Keratinocyte (primary cell): ENCODE results near the gene INPP5A. TPM values are rescaled to one million over a fixed set of nuclear protein-coding genes. Genes with fewer than 3 reads are reported as not detected.
"Not testable (repeated sequence)": the region's sequence is repeated elsewhere in the genome, so short reads cannot be mapped to it uniquely, and the experiment has no call there.

ENCODE experiments used
- DNase-seq: peaks from one replicate; pipeline ENCODE4 v3.0.0-alpha.2; 2011; ENCODE audit warnings: low read depth, missing footprints, low spot score
- FAIRE-seq: peaks from 2 replicates; lab custom pipeline; 2011; peaks lifted over from hg19 to GRCh38; lab: Jason Lieb, UNC
- H2AFZ ChIP-seq: 2 replicates; pipeline ENCODE4 v1.6.0; 2012; ENCODE audit warnings: low read length, control low read depth, inconsistent platforms; ENCODE audit not compliant: control insufficient read depth
- H3K27ac ChIP-seq: 2 replicates; pipeline ENCODE4 v1.5.1; 2011; ENCODE audit warnings: low read length; ENCODE audit not compliant: control insufficient read depth, insufficient read depth
- H3K27me3 ChIP-seq: 3 replicates; pipeline ENCODE4 v1.6.0; 2011; ENCODE audit warnings: low read length; ENCODE audit not compliant: control insufficient read depth, insufficient read depth; ENCODE audit errors: extremely low read depth
- H3K36me3 ChIP-seq, 2 experiments: 2 replicates in 1 of 2; 3 replicates in 1 of 2; pipeline ENCODE4 v1.5.1; 2011; ENCODE audit warnings: low read length in 2 of 2, mild to moderate bottlenecking in 1 of 2; ENCODE audit not compliant: control insufficient read depth in 2 of 2, insufficient read depth in 2 of 2; ENCODE audit errors: extremely low read depth in 1 of 2
- H3K4me1 ChIP-seq: 3 replicates; pipeline ENCODE4 v1.5.1; 2011; ENCODE audit warnings: low read length; ENCODE audit not compliant: control insufficient read depth, insufficient read depth; ENCODE audit errors: extremely low read depth
- H3K4me2 ChIP-seq: 3 replicates; pipeline ENCODE4 v1.6.0; 2011; ENCODE audit warnings: low read depth, low read length; ENCODE audit not compliant: control insufficient read depth, insufficient read depth; ENCODE audit errors: extremely low read depth
- H3K4me3 ChIP-seq, 3 experiments: fragments of 200-600 bp in 1 of 3; sonication (generic) in 1 of 3; 2 replicates in 2 of 3; 3 replicates in 1 of 3; pipeline ENCODE4 v1.5.1; 2011 to 2016; ENCODE audit warnings: low read length in 3 of 3, mild to moderate bottlenecking in 3 of 3, control low read depth in 2 of 3, inconsistent platforms in 1 of 3, low read depth in 1 of 3, mixed read lengths in 1 of 3, mixed run types in 1 of 3, moderate library complexity in 1 of 3; ENCODE audit not compliant: control insufficient read depth in 2 of 3, insufficient read depth in 2 of 3; ENCODE audit errors: extremely low read depth in 1 of 3
- H3K79me2 ChIP-seq: 2 replicates; pipeline ENCODE4 v1.6.0; 2012; ENCODE audit warnings: low read length; ENCODE audit not compliant: control insufficient read depth, insufficient read depth
- H3K9ac ChIP-seq: 3 replicates; pipeline ENCODE4 v1.6.0; 2011; ENCODE audit warnings: low read length; ENCODE audit not compliant: control insufficient read depth, insufficient read depth; ENCODE audit errors: extremely low read depth
- H3K9me1 ChIP-seq: 3 replicates; pipeline ENCODE4 v1.6.0; 2011; ENCODE audit warnings: low read length; ENCODE audit not compliant: control insufficient read depth, insufficient read depth; ENCODE audit errors: extremely low read depth
- H3K9me3 ChIP-seq: 2 replicates; pipeline ENCODE4 v1.5.1; 2012; ENCODE audit warnings: low read depth, low read length; ENCODE audit not compliant: control insufficient read depth
- H4K20me1 ChIP-seq: 3 replicates; pipeline ENCODE4 v1.6.0; 2011; ENCODE audit warnings: low read length; ENCODE audit not compliant: control insufficient read depth, insufficient read depth; ENCODE audit errors: extremely low read depth
- CTCF ChIP-seq, 3 experiments: IDR thresholded peaks in 1 of 3; conservative IDR thresholded peaks in 1 of 3; optimal IDR thresholded peaks in 1 of 3; 2 replicates in 2 of 3; 3 replicates in 1 of 3; pipeline versions ENCODE3 to v1.5.1; 2011; ENCODE audit warnings: low read length in 3 of 3, mild to moderate bottlenecking in 3 of 3, moderate library complexity in 2 of 3, control low read depth in 1 of 3, inconsistent platforms in 1 of 3; ENCODE audit not compliant: insufficient read depth in 2 of 3; ENCODE audit errors: extremely low read depth in 1 of 3
- EZH2 ChIP-seq: IDR thresholded peaks from one replicate; pipeline ENCODE4 v1.6.1; 2012; ENCODE audit warnings: inconsistent platforms, mild to moderate bottlenecking, low read length, moderate library complexity
- dilution Hi-C: fragments of 300-500 bp; cut with MboI; formaldehyde crosslinking; loops from one replicate; pipeline ENCODE4 v1.7.0; 2020; ENCODE audit warnings: low sequenced_read_pairs; ENCODE audit not compliant: extremely low pct_ligation_motif_present
- polyA plus RNA-seq, 5 experiments: library from polyadenylated mRNA; depleted of rRNA in 3 of 5; stranded (reverse) in 3 of 5; stranded (forward) in 1 of 5; unstranded in 1 of 5; fragments of >200 nt; gene quantifications; 1 replicate in 1 of 5; 2 replicates in 3 of 5; 3 replicates in 1 of 5; pipeline versions ENCODE4 v1.2.1 to v1.2.3, GENCODE V29; 2011 to 2012; ENCODE audit warnings: missing spikeins in 2 of 5, low read depth in 1 of 5, low replicate concordance in 1 of 5

INPP5A gene
- polyA plus RNA-seq, 1 donor (not counting 4 experiments of a cell fraction or from before 2014, with no cell fraction given): 11.2 TPM

DNA sequence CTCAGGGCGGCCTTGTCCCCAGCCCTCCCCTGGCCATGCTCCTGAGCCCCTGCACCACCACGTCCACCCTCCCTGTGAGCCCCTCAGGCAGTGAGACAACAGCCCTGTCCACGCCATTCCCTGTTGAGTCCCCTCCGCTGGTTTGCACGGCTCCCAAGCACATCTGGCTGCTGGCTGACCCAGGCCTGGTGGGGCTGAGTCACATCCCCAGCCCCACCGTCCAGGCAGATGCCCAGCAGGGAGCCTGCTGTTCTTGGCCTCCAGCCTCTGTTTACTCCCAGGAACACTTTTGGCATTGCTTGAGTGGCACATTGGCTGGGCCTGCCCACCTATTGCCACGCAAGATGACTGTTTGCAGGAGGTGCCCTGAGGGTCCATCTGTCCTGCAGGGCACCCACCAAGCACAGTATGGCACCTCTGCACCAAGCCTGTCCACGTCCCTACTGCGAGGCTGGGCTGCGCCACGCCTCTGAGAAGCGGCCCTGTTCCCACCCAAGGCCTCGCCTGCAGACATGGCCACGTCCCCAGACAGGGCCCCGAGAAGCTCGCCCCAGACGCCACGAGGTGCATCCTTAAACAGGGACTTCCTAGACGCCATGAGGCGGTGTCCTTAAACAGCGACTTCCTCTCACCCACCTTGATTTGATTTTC is 48.4 kb upstream of the INPP5A start:
- no peak for TF ChIP-seq EZH2
- no peak for TF ChIP-seq CTCF (optimal IDR thresholded peaks at IDR 0.05 in 1 of 3, IDR thresholded peaks at IDR 0.05 in 1 of 3, conservative IDR thresholded peaks at IDR 0.05 in 1 of 3; ENCODE audit: extremely low read depth in 1 of 3, insufficient read depth in 2 of 3, low read length in 3 of 3)
- no peak for FAIRE-seq
- H4K20me1 ChIP-seq: no peaks in the 10 kb centered on the region
- no peak overlapping the region for H3K9ac ChIP-seq
- no peaks in the 10 kb centered on the region for H3K9me3 ChIP-seq
- H3K27me3 ChIP-seq: no peaks in the 10 kb centered on the region
- H3K9me1 ChIP-seq: no peaks in the 10 kb centered on the region
- no peak for DNase-seq
- H3K79me2 ChIP-seq: no peaks in the 10 kb centered on the region
- no peak overlapping the region for H3K4me3 ChIP-seq
- dilution Hi-C loops: no loop called here
- H3K36me3 ChIP-seq: no peaks in the 10 kb centered on the region
- H3K27ac ChIP-seq: no peak overlapping the region
- no peak overlapping the region for H3K4me2 ChIP-seq
- no peak overlapping the region for H2AFZ ChIP-seq
- no peaks in the 10 kb centered on the region for H3K4me1 ChIP-seq

- dilution Hi-C loops: no loop called here
- Histone ChIP-seq H3K79me2 (no peaks in the 10 kb centered on the region), H3K36me3 (no peaks in the 10 kb centered on the region), H3K27me3 (no peaks in the 10 kb centered on the region), H3K9me3 (no peaks in the 10 kb centered on the region), H4K20me1 (no peaks in the 10 kb centered on the region), H3K4me3 (no peak overlapping the region), H3K4me2 (no peak overlapping the region), H3K27ac (no peak overlapping the region), H3K4me1 (no peaks in the 10 kb centered on the region), H3K9ac (no peak overlapping the region), H3K9me1 (no peaks in the 10 kb centered on the region), H2AFZ (no peak overlapping the region)
- DNase-seq (no peak), FAIRE-seq (no peak)
- TF ChIP-seq CTCF (optimal IDR thresholded peaks at IDR 0.05 in 1 of 3, IDR thresholded peaks at IDR 0.05 in 1 of 3, conservative IDR thresholded peaks at IDR 0.05 in 1 of 3; ENCODE audit: extremely low read depth in 1 of 3, insufficient read depth in 2 of 3, low read length in 3 of 3): no peak
- TF ChIP-seq EZH2: no peak
These were observed 47.7 kb upstream of the INPP5A start for GRCh38 chr10:132489704-132490534.

- H3K27me3 ChIP-seq, H3K36me3 ChIP-seq, FAIRE-seq, H3K27ac ChIP-seq, H3K4me2 ChIP-seq, H3K79me2 ChIP-seq, H4K20me1 ChIP-seq, H3K4me3 ChIP-seq, dilution Hi-C loops, H3K9me1 ChIP-seq, DNase-seq, H3K9ac ChIP-seq, H2AFZ ChIP-seq, H3K4me1 ChIP-seq, H3K9me3 ChIP-seq: not testable (repeated sequence)
These were observed 46.1 kb upstream of the INPP5A start for GRCh38 chr10:132491534-132491933.
